Stomach (tissue), 9 donors: Measurements from ENCODE around the gene LURAP1L. TPM values are rescaled to one million over a fixed set of nuclear protein-coding genes. Genes with fewer than 3 reads are reported as not detected.

ENCODE experiments used
- DNase-seq, 2 donors: peaks; one replicate each; pipeline versions ENCODE4 v3.0.0 to v3.0.0-alpha.2; 2013 to 2019
- H3K27ac ChIP-seq, 5 donors: fragments of 200-600 bp in 4 of 5; sonication (generic) in 4 of 5; one replicate each; pipeline ENCODE4 v1.5.1; 2013 to 2019; ENCODE audit warnings: mild to moderate bottlenecking in 1 of 5, moderate library complexity in 1 of 5
- H3K27me3 ChIP-seq, 3 donors: fragments of 200-600 bp; sonication (generic); one replicate each; pipeline ENCODE4 v1.5.1; 2017 to 2019; ENCODE audit warnings: mixed run types in 1 of 3
- H3K36me3 ChIP-seq, 4 donors: fragments of 200-600 bp; sonication (generic); 1 replicate in 3 of 4; 2 replicates in 1 of 4; pipeline ENCODE4 v1.5.1; 2016 to 2019
- H3K4me1 ChIP-seq, 4 donors: fragments of 200-600 bp; sonication (generic); one replicate each; pipeline ENCODE4 v1.5.1; 2016 to 2019
- H3K4me3 ChIP-seq, 4 donors: fragments of 200-600 bp; sonication (generic) in 3 of 4; one replicate each; pipeline ENCODE4 v1.5.1; 2016 to 2019; ENCODE audit warnings: mild to moderate bottlenecking in 1 of 4
- H3K9me3 ChIP-seq, 4 donors: fragments of 200-600 bp; sonication (generic); one replicate each; pipeline ENCODE4 v1.5.1; 2016 to 2019
- CTCF ChIP-seq, 7 experiments: fragments of 450-650 bp in 4 of 7; fragments of 200-600 bp in 3 of 7; sonication (generic) in 3 of 7; IDR thresholded peaks; one replicate each; pipeline ENCODE4 v1.5.1; 2016 to 2019; ENCODE audit warnings: antibody characterized with exemption in 7 of 7, control low read depth in 2 of 7, mild to moderate bottlenecking in 1 of 7
- EP300 ChIP-seq: sonication (generic); formaldehyde crosslinking; IDR thresholded peaks from one replicate; pipeline ENCODE4 v1.6.1; 2017; ENCODE audit warnings: antibody characterized with exemption
- POLR2A ChIP-seq, 4 donors: fragments of 450-650 bp; IDR thresholded peaks; one replicate each; pipeline ENCODE4 v1.6.1; 2016; ENCODE audit warnings: antibody characterized with exemption in 4 of 4, control low read depth in 2 of 4, mild to moderate bottlenecking in 1 of 4, moderate library complexity in 1 of 4
- POLR2AphosphoS5 ChIP-seq, 3 donors: sonication (generic); formaldehyde crosslinking; IDR thresholded peaks; one replicate each; pipeline ENCODE4 v1.6.1; 2016; ENCODE audit warnings: antibody characterized with exemption in 3 of 3
- WGBS, 5 donors: extraction: QIAGEN DNeasy Blood & Tissue Kit in 3 of 5; methylation state at CpG; one replicate each; pipeline versions ENCODE4 v1.1.5 to v1.1.7; 2013 to 2018; 5-methylcytosine and 5-hydroxymethylcytosine counted together
- intact Hi-C: fragments of 100-400 bp; cut with DNase I; formaldehyde crosslinking; loops from one replicate; pipeline ENCODE4 v1.15.1; 2023; ENCODE audit warnings: low total_unique reads
- polyA plus RNA-seq, 3 donors: library from polyadenylated mRNA; stranded (reverse); fragments of 200-250 nt; gene quantifications; one replicate each; pipeline ENCODE4 v1.2.3, GENCODE V29; 2013
- total RNA-seq, 5 donors: library from RNA; depleted of rRNA; stranded (reverse); fragments of >200 nt; gene quantifications; one replicate each; pipeline versions ENCODE4 v1.1.0 to v1.2.3, GENCODE V29; 2014 to 2016
- donor health status: healthy with polysubstance abuse.
- donor health status: Bipolar disorder and iron deficiency.
- donor health status: healthy.

LURAP1L gene
- total and polyA plus RNA-seq, 8 donors = 6.7 to 32.2 (median 20.6) TPM

DNA sequence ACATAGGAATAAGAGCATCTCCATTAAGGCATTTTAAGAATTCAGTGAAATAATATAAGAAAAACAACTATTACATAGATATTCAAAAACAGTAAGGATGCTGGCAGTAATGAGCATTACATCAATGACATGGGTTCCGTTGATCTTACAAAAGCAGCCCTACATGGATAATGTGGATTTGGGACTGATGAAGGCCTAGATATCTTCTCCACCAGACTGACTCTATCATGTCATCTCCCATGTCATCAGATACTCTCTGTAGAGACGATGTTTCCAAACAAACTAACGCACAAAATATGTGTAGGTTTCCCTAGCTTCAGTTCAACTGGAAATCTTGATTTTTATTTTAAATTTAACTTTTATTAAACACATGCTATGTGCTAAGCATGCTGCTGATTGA, 3.6 kb downstream of the LURAP1L start:
- H3K27me3 ChIP-seq = no peaks in the 10 kb centered on the region
- no peaks in the 10 kb centered on the region for H3K36me3 ChIP-seq
- TF ChIP-seq POLR2AphosphoS5 (IDR thresholded peaks at IDR 0.05) (no peak), POLR2A (IDR thresholded peaks at IDR 0.05) (no peak), CTCF (IDR thresholded peaks at IDR 0.05) (no peak), EP300 (no peak)
- peaks cover 0 to 12% (median 0%) of the 10 kb centered on the region in 4 donors for H3K9me3 ChIP-seq
- intact Hi-C loops = no loop called here
- peak overlapping the region; percentile 57 to 81 (median 78) for H3K4me3 ChIP-seq
- H3K4me1 ChIP-seq = peaks cover 0 to 39% (median 13%) of the 10 kb centered on the region in 4 donors
- H3K27ac ChIP-seq = peak overlapping the region in 4 of 5 donors; percentile 87 to 94 (median 91)
- 79 to 94% (median 88%) methylated on average over 3 of the region's 3 CpGs for WGBS, 5 donors
- no peak for DNase-seq

DNA sequence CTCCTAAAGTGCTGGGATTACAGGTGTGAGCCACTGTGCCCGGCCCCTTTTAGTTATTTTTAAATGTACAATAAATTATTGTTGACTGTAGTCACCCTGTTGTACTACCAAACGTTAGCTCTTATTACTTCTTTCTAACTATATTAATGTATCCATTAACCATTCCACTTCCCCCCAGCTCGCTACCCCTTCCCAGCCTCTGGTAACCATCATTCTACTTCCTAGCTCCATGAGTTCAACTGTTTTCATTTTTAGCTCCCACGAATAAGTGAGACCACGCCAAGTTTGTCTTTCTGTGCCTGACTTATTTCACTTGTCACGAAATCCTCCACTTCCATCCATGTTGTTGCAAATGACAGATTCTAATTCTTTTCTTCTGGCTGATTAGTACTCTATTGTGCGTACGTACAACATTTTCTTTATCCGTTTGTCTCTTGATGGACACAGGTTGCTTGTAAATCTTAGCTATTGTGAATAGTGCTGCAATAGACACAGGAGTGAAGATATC, 6.5 kb downstream of the LURAP1L start:
- Histone ChIP-seq H3K9me3 (peaks cover 0 to 12% (median 0%) of the 10 kb centered on the region in 4 donors), H3K27ac (peak overlapping the region in 4 of 5 donors; percentile 1 to 60 (median 29)), H3K36me3 (no peaks in the 10 kb centered on the region), H3K4me1 (peaks cover 16 to 60% (median 34%) of the 10 kb centered on the region in 4 donors), H3K4me3 (peak overlapping the region in 1 of 4 donors; percentile 6), H3K27me3 (no peaks in the 10 kb centered on the region)
- no peak for DNase-seq
- TF ChIP-seq POLR2A (IDR thresholded peaks at IDR 0.05) = no peak
- no peak for TF ChIP-seq EP300
- TF ChIP-seq CTCF (IDR thresholded peaks at IDR 0.05) = no peak
- no peak for TF ChIP-seq POLR2AphosphoS5 (IDR thresholded peaks at IDR 0.05)
- intact Hi-C loops = no loop called here
- 55 to 76% (median 67%) methylated on average over 9 of the region's 9 CpGs for WGBS, 5 donors

DNA sequence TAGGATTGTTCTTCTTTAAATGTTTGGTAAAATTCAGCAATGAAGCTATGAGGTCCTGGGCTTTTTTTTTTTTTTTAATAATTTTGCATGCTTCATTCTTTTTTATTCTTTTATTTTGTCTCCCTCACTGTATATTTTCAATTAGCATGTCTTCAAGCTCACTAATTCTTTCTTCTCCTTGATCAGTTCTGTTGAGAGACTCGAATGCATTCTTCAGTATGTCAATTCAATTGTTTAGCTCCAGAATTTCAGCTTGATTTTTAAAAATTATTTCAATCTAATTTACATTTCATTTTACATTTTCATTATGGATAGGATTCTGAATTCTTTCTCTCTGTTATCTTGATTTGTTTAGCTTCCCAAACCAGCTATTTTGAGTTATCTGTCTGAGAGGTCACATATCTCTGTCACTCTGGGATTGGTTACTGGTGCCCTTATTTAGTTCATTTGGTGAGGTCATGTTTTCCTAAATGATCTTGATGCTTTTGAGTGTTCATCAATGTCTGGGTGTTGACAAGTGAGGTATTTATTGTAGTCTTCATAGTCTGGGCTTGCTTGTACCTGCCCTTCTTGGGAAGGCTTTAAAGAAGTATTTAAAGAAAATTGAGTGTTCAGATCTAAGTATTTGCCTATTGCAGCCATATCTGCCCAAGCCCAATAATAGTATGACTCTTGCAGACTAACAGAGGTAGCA, 9.1 kb downstream of the LURAP1L start:
- Histone ChIP-seq H3K36me3 (no peaks in the 10 kb centered on the region), H3K27ac (peak overlapping the region in 4 of 5 donors; percentile 72 to 95 (median 88)), H3K9me3 (peaks cover 0 to 12% (median 0%) of the 10 kb centered on the region in 4 donors), H3K27me3 (no peaks in the 10 kb centered on the region), H3K4me3 (no peak overlapping the region), H3K4me1 (peaks cover 16 to 43% (median 27%) of the 10 kb centered on the region in 4 donors)
- TF ChIP-seq POLR2AphosphoS5 (IDR thresholded peaks at IDR 0.05) (no peak), EP300 (no peak), CTCF (IDR thresholded peaks at IDR 0.05) (no peak), POLR2A (IDR thresholded peaks at IDR 0.05) (no peak)
- 76 to 94% (median 84%) methylated on average over 1 of the region's 1 CpG for WGBS, 5 donors
- intact Hi-C loops = no loop called here
- DNase-seq = no peak

- H3K9me3 ChIP-seq = peaks cover 0 to 12% (median 0%) of the 10 kb centered on the region in 4 donors
- H3K36me3 ChIP-seq = no peaks in the 10 kb centered on the region
- H3K4me1 ChIP-seq = peaks cover 16 to 43% (median 29%) of the 10 kb centered on the region in 4 donors
- intact Hi-C loops = no loop called here
- H3K4me3 ChIP-seq = no peak overlapping the region
- peak overlapping the region; percentile 70 to 95 (median 86) for H3K27ac ChIP-seq
- peak; percentile 64 to 87 for DNase-seq
- 39 to 59% (median 43%) methylated on average over 5 to 6 of the region's 6 CpGs for WGBS, 5 donors
- H3K27me3 ChIP-seq = no peaks in the 10 kb centered on the region
- TF ChIP-seq POLR2A (IDR thresholded peaks at IDR 0.05) (no peak), EP300 (no peak), POLR2AphosphoS5 (IDR thresholded peaks at IDR 0.05) (peak; percentile 31 to 89 (median 49))
Measured at GRCh38 chr9:12784461-12785259, 9.8 kb downstream of the LURAP1L start.
